VCaP (cell line): ENCODE measurements around the gene PCBD2.
"Not testable (repeated sequence)": the region's sequence is repeated elsewhere in the genome, so short reads cannot be mapped to it uniquely, and the experiment has no call there.

Experiments used
- H3K27ac ChIP-seq: fragments of 450-650 bp; 2 replicates; pipeline ENCODE4 v1.5.1; 2017
- TF ChIP-seq, protein P1 (sequence below): fragments of 450-650 bp; conservative IDR thresholded peaks from 2 replicates; pipeline ENCODE4 v1.5.1; 2017; ENCODE audit warnings: mild to moderate bottlenecking, moderate library complexity

The PCBD2 gene

GRCh38 chr5:134877159-134877558, 27.8 kb upstream of the PCBD2 start:
- TF ChIP-seq, protein P1, sequence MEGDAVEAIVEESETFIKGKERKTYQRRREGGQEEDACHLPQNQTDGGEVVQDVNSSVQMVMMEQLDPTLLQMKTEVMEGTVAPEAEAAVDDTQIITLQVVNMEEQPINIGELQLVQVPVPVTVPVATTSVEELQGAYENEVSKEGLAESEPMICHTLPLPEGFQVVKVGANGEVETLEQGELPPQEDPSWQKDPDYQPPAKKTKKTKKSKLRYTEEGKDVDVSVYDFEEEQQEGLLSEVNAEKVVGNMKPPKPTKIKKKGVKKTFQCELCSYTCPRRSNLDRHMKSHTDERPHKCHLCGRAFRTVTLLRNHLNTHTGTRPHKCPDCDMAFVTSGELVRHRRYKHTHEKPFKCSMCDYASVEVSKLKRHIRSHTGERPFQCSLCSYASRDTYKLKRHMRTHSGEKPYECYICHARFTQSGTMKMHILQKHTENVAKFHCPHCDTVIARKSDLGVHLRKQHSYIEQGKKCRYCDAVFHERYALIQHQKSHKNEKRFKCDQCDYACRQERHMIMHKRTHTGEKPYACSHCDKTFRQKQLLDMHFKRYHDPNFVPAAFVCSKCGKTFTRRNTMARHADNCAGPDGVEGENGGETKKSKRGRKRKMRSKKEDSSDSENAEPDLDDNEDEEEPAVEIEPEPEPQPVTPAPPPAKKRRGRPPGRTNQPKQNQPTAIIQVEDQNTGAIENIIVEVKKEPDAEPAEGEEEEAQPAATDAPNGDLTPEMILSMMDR, result no peak
- H3K27ac ChIP-seq, result no peak overlapping the region

DNA sequence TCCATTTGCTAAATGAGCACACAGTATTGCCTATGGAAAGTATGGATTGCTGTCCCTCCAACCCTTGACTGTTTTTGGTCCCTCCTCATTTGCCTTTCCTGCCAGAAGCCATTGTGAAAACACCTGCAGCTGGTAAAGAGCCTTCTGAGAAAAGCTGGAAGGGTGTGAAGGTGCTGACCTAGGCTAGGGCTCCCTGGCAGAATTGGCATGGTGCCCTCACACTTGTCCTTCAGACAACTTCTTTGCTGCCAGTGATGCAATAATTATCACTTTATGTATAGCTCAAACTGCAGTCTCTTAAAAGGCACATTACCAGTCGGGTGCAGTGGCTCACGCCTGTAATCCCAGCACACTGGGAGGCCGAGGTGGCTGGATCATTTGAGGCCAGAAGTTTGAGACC, 26.5 kb upstream of the PCBD2 start:
- TF ChIP-seq, protein P1, result no peak
- no peak overlapping the region for H3K27ac ChIP-seq

- H3K27ac ChIP-seq, result peak overlapping the region; percentile 3; the same call in 1 of the 2 replicates
These were observed 25.5 kb upstream of the PCBD2 start for GRCh38 chr5:134879456-134879855.

GRCh38 chr5:134880937-134881336, 24.0 kb upstream of the PCBD2 start:
- not testable (repeated sequence) for H3K27ac ChIP-seq

More at GRCh38 chr5:134879456-134879855, 25.5 kb upstream of the PCBD2 start:
- TF ChIP-seq, protein P1, result no peak

DNA sequence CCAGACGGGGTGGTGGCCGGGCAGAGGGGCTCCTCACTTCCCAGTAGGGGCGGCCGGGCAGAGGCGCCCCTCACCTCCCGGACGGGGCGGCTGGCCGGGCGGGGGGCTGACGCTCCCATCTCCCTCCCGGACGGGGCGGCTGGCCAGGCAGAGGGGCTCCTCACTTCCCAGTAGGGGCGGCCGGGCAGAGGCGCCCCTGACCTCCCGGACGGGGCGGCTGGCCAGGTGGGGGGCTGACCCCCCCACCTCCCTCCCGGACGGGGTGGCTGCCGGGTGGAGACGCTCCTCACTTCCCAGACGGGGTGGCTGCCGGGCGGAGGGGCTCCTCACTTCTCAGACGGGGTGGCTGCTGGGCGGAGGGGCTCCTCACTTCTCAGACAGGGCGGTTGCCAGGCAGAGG, 23.2 kb upstream of the PCBD2 start:
- H3K27ac ChIP-seq, result not testable (repeated sequence)

DNA sequence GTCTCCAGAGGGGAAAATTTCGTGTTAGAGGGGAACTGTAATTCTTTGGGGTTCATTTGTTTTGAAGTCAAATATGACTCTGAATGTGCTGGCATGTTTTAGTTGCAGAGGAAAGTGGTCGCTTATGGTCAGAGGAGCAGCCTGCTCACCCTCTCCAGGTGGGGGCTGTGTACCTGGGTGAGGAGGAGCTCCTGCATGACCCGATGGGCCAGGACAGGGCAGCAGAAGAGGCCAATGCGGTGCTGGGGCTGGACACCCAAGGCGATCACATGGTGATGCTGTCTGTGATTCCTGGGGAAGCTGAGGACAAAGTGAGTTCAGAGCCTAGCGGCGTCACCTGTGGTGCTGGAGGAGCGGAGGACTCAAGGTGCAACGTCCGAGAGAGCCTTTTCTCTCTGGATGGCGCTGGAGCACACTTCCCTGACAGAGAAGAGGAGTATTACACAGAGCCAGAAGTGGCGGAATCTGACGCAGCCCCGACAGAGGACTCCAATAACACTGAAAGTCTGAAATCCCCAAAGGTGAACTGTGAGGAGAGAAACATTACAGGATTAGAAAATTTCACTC, 17.3 kb upstream of the PCBD2 start:
- TF ChIP-seq, protein P1, result no peak
- H3K27ac ChIP-seq, result no peak overlapping the region

- TF ChIP-seq, protein P1, result no peak
- H3K27ac ChIP-seq, result no peak overlapping the region
These were observed 15.6 kb upstream of the PCBD2 start for GRCh38 chr5:134889335-134889734.

- H3K27ac ChIP-seq, result no peak overlapping the region
- TF ChIP-seq, protein P1, result no peak
These were observed 13.5 kb upstream of the PCBD2 start for GRCh38 chr5:134891473-134891872.

DNA sequence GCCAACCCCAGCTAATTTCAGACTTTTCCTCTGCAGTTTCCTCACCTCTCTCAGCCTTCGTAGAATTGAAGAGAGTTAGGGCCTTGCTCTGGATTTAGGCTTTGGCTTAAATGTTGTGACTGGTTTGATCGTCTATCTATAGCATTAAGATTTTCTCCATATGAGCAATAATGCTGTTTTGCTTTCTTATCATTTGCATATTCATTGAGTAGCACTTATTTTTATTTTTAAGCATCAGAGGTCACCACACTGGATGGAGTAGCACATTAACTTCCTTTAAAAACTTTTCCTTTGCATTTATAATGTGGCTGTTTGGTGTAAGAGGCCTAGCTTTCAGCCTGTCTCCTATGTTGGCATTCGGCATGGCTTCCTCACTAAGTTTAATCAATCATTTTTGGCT, 12.6 kb upstream of the PCBD2 start:
- TF ChIP-seq, protein P1, result no peak
- H3K27ac ChIP-seq, result no peak overlapping the region
